IPS-18a (cell line): ENCODE data around the gene PDLIM4.

Experiments used
- H3K27ac ChIP-seq: one replicate; pipeline ENCODE4 v1.5.1; 2013; ENCODE audit warnings: low read length
- H3K27me3 ChIP-seq: one replicate; pipeline ENCODE4 v1.6.1; 2013; ENCODE audit warnings: mild to moderate bottlenecking, low read length; ENCODE audit not compliant: control insufficient read depth, insufficient read depth
- H3K36me3 ChIP-seq: one replicate; pipeline ENCODE4 v1.6.1; 2013; ENCODE audit warnings: low read depth, low read length; ENCODE audit not compliant: control insufficient read depth
- H3K4me1 ChIP-seq: one replicate; pipeline ENCODE4 v1.6.1; 2013; ENCODE audit warnings: low read depth, low read length; ENCODE audit not compliant: control insufficient read depth
- H3K4me3 ChIP-seq: one replicate; pipeline ENCODE4 v1.5.1; 2013; ENCODE audit warnings: low read length
- H3K9ac ChIP-seq: one replicate; pipeline ENCODE4 v1.6.1; 2013; ENCODE audit warnings: mild to moderate bottlenecking, low read length, moderate library complexity
- H3K9me3 ChIP-seq: one replicate; pipeline ENCODE4 v1.6.1; 2013; ENCODE audit warnings: low read depth, low read length; ENCODE audit not compliant: control insufficient read depth

Gene PDLIM4

GRCh38 chr5:132297211-132297940, 39.9 kb downstream of the PDLIM4 start:
- Histone ChIP-seq H3K9me3 (no peaks in the 10 kb centered on the region), H3K4me3 (no peak overlapping the region), H3K9ac (no peak overlapping the region), H3K27ac (no peak overlapping the region), H3K36me3 (no peaks in the 10 kb centered on the region), H3K4me1 (peaks cover 5% of the 10 kb centered on the region), H3K27me3 (peaks cover 25% of the 10 kb centered on the region)

- H3K27ac ChIP-seq, result no peak overlapping the region
- no peaks in the 10 kb centered on the region for H3K36me3 ChIP-seq
- H3K9ac ChIP-seq, result no peak overlapping the region
- no peaks in the 10 kb centered on the region for H3K9me3 ChIP-seq
- peaks cover 25% of the 10 kb centered on the region for H3K27me3 ChIP-seq
- H3K4me3 ChIP-seq, result no peak overlapping the region
- H3K4me1 ChIP-seq, result no peaks in the 10 kb centered on the region
Measured at GRCh38 chr5:132298298-132299212, 41.1 kb downstream of the PDLIM4 start.

GRCh38 chr5:132299917-132300316, 42.4 kb downstream of the PDLIM4 start:
- H3K36me3 ChIP-seq, result no peaks in the 10 kb centered on the region
- no peak overlapping the region for H3K27ac ChIP-seq
- H3K9me3 ChIP-seq, result no peaks in the 10 kb centered on the region
- H3K4me1 ChIP-seq, result no peaks in the 10 kb centered on the region
- H3K4me3 ChIP-seq, result no peak overlapping the region
- peaks cover 17% of the 10 kb centered on the region for H3K27me3 ChIP-seq
- no peak overlapping the region for H3K9ac ChIP-seq

- Histone ChIP-seq H3K27ac (no peak overlapping the region), H3K27me3 (peaks cover 9% of the 10 kb centered on the region), H3K4me1 (no peaks in the 10 kb centered on the region), H3K9me3 (no peaks in the 10 kb centered on the region), H3K9ac (no peak overlapping the region), H3K4me3 (no peak overlapping the region), H3K36me3 (no peaks in the 10 kb centered on the region)
Measured at GRCh38 chr5:132300577-132301343, 43.3 kb downstream of the PDLIM4 start.

GRCh38 chr5:132301344-132302271, 44.1 kb downstream of the PDLIM4 start:
- H3K4me3 ChIP-seq, result no peak overlapping the region
- H3K36me3 ChIP-seq, result no peaks in the 10 kb centered on the region
- H3K27ac ChIP-seq, result no peak overlapping the region
- no peaks in the 10 kb centered on the region for H3K4me1 ChIP-seq
- H3K27me3 ChIP-seq, result peaks cover under 1% of the 10 kb centered on the region
- H3K9me3 ChIP-seq, result no peaks in the 10 kb centered on the region
- H3K9ac ChIP-seq, result no peak overlapping the region

GRCh38 chr5:132302413-132302812, 44.9 kb downstream of the PDLIM4 start:
- H3K27me3 ChIP-seq, result no peaks in the 10 kb centered on the region
- no peaks in the 10 kb centered on the region for H3K36me3 ChIP-seq
- no peaks in the 10 kb centered on the region for H3K4me1 ChIP-seq
- no peak overlapping the region for H3K27ac ChIP-seq
- H3K9me3 ChIP-seq, result no peaks in the 10 kb centered on the region
- no peak overlapping the region for H3K4me3 ChIP-seq
- H3K9ac ChIP-seq, result no peak overlapping the region

GRCh38 chr5:132303589-132303988, 46.1 kb downstream of the PDLIM4 start:
- no peaks in the 10 kb centered on the region for H3K4me1 ChIP-seq
- no peak overlapping the region for H3K9ac ChIP-seq
- H3K36me3 ChIP-seq, result no peaks in the 10 kb centered on the region
- no peaks in the 10 kb centered on the region for H3K27me3 ChIP-seq
- H3K9me3 ChIP-seq, result no peaks in the 10 kb centered on the region
- H3K4me3 ChIP-seq, result no peak overlapping the region
- H3K27ac ChIP-seq, result no peak overlapping the region

- Histone ChIP-seq H3K9me3 (no peaks in the 10 kb centered on the region), H3K4me1 (no peaks in the 10 kb centered on the region), H3K9ac (no peak overlapping the region), H3K27me3 (no peaks in the 10 kb centered on the region), H3K36me3 (no peaks in the 10 kb centered on the region), H3K27ac (no peak overlapping the region), H3K4me3 (no peak overlapping the region)
Measured at GRCh38 chr5:132305420-132305819, 47.9 kb downstream of the PDLIM4 start.

GRCh38 chr5:132308701-132309100, 51.2 kb downstream of the PDLIM4 start:
- Histone ChIP-seq H3K4me3 (no peak overlapping the region), H3K4me1 (no peaks in the 10 kb centered on the region), H3K27me3 (no peaks in the 10 kb centered on the region), H3K36me3 (no peaks in the 10 kb centered on the region), H3K9me3 (no peaks in the 10 kb centered on the region), H3K9ac (no peak overlapping the region), H3K27ac (no peak overlapping the region)

GRCh38 chr5:132309679-132310078, 52.2 kb downstream of the PDLIM4 start:
- no peaks in the 10 kb centered on the region for H3K27me3 ChIP-seq

More at GRCh38 chr5:132309679-132310078, 52.2 kb downstream of the PDLIM4 start:
- Histone ChIP-seq H3K9ac (no peak overlapping the region), H3K9me3 (no peaks in the 10 kb centered on the region), H3K27ac (no peak overlapping the region), H3K36me3 (no peaks in the 10 kb centered on the region), H3K4me1 (no peaks in the 10 kb centered on the region), H3K4me3 (no peak overlapping the region)
